WERI-Rb-1 (cell line): ENCODE data around the gene ARHGEF17.
A peak's percentile ranks its signal among the peaks of the same experiment; 100 is the strongest.

Experiments
- DNase-seq: peaks from one replicate; pipeline ENCODE4 v3.0.0-alpha.2; 2020
- H3K27ac ChIP-seq: fragments of 250-450 bp; sonication (Bioruptor Pico); 2 replicates; pipeline ENCODE4 v1.5.1; 2020; ENCODE audit warnings: mild to moderate bottlenecking, moderate library complexity
- H3K27me3 ChIP-seq: fragments of 250-450 bp; sonication (Bioruptor Pico); 2 replicates; pipeline ENCODE4 v1.5.1; 2021; ENCODE audit warnings: mild to moderate bottlenecking, low read depth, moderate library complexity; ENCODE audit not compliant: insufficient read depth, severe bottlenecking
- H3K36me3 ChIP-seq: fragments of 250-450 bp; sonication (Bioruptor Pico); 2 replicates; pipeline ENCODE4 v1.5.1; 2020; ENCODE audit warnings: mild to moderate bottlenecking, moderate library complexity
- H3K4me3 ChIP-seq: 2 replicates; pipeline ENCODE4 v1.5.1; 2011; ENCODE audit warnings: low read depth, mild to moderate bottlenecking, control low read depth, low read length
- H3K9me3 ChIP-seq: fragments of 250-450 bp; sonication (Bioruptor Pico); 2 replicates; pipeline ENCODE4 v1.5.1; 2021; ENCODE audit warnings: mild to moderate bottlenecking, moderate library complexity; ENCODE audit not compliant: severe bottlenecking
- TF ChIP-seq, protein P1 (sequence below): IDR thresholded peaks from 2 replicates; pipeline ENCODE4 v1.5.1; 2011; ENCODE audit warnings: low read depth, mild to moderate bottlenecking, control low read depth, inconsistent platforms, low read length

The ARHGEF17 gene

DNA sequence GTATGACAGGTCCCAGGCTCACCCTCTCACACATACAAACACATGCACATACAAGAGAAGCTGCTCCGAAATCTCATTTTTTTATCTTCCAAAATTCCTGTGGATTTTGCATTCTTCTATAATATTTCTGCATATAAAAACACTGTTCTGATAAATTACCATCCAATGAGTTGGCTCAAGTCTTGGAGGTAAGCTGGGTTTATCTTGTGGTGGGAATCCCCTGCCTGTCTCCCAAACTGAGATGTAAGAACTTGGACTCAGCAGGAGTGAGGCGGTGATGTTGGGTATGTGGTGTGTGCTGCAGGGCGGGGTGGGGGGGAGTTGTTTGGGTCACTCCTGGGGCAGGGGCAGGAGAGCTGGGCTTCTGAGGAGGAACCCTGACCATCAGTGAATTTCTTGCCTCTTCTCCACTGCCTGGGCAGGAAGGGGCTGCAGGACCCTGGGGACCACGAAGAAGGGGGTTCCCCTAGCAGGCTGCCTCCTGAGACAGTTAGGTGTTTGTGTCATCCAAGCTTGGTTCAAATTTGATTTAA, 42.7 kb upstream of the ARHGEF17 start:
- no peak for DNase-seq
- no peaks in the 10 kb centered on the region for H3K36me3 ChIP-seq
- H3K4me3 ChIP-seq, result no peak overlapping the region
- H3K27me3 ChIP-seq, result no peaks in the 10 kb centered on the region
- no peak overlapping the region for H3K27ac ChIP-seq
- no peaks in the 10 kb centered on the region for H3K9me3 ChIP-seq
- TF ChIP-seq, protein P1, sequence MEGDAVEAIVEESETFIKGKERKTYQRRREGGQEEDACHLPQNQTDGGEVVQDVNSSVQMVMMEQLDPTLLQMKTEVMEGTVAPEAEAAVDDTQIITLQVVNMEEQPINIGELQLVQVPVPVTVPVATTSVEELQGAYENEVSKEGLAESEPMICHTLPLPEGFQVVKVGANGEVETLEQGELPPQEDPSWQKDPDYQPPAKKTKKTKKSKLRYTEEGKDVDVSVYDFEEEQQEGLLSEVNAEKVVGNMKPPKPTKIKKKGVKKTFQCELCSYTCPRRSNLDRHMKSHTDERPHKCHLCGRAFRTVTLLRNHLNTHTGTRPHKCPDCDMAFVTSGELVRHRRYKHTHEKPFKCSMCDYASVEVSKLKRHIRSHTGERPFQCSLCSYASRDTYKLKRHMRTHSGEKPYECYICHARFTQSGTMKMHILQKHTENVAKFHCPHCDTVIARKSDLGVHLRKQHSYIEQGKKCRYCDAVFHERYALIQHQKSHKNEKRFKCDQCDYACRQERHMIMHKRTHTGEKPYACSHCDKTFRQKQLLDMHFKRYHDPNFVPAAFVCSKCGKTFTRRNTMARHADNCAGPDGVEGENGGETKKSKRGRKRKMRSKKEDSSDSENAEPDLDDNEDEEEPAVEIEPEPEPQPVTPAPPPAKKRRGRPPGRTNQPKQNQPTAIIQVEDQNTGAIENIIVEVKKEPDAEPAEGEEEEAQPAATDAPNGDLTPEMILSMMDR, result no peak

DNA sequence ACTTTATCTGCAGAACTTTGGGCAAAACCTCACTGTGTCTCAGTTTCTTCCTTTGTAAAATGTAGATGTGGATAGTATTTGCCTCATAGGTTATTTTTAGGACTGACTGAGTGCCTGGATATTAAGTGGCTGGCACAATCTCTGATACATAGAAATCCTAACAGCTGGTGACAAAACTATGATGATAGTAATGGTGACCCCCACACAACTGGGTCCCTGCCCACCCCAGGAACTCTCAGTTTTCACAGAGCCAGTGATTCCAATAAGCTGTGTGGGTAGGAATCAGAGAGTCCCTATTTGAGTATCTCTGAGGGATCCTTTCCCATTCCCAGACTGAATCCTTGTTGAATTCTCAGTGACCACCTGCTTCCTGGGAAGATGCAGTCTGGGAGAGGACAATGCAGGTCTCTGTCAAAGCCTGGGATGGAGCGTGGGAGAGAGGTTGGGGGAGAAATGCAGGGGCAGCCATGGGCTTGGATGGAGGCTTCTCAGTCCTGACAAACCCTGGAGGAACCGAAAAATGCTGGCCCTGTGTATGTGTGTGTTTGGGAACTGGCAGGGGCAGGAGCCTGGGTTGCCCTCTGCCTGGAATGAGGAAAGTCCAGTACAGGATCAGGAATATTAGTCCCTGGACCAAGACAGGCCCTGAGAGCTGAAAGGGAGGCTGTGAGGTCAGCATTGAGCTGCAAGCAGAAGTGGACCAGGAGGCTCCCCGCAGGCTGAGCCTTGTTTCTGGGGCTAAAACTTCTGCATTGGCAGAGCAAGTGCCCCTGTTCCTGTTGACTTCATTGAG, 42.0 kb upstream of the ARHGEF17 start:
- DNase-seq, result no peak
- no peaks in the 10 kb centered on the region for H3K9me3 ChIP-seq
- TF ChIP-seq, protein P1, result no peak
- no peak overlapping the region; the same call in 1 of the 2 replicates for H3K27ac ChIP-seq
- H3K36me3 ChIP-seq, result no peaks in the 10 kb centered on the region
- H3K4me3 ChIP-seq, result no peak overlapping the region
- H3K27me3 ChIP-seq, result no peaks in the 10 kb centered on the region

DNA sequence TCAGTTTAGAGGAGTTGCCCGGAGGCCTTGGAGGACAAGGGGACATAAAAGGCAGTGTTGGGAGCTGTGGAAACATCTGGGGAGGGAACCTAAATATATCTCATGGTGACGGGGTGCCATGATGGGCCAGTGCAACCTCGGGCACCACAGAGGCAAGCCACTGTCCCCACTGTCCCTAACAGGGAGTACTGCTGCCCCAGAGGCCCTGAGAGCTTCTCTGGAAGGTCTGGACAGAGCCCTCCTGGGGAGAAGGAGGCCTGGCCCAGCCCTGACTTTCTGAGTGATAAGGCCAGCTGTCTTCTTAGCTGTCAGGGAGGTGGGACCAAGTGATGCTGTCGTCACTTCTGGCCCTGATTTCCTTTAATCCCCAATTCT, 41.4 kb upstream of the ARHGEF17 start:
- TF ChIP-seq, protein P1, result no peak
- no peaks in the 10 kb centered on the region for H3K27me3 ChIP-seq
- H3K9me3 ChIP-seq, result no peaks in the 10 kb centered on the region
- H3K27ac ChIP-seq, result peak overlapping the region; percentile 43
- DNase-seq, result no peak
- no peak overlapping the region for H3K4me3 ChIP-seq
- H3K36me3 ChIP-seq, result no peaks in the 10 kb centered on the region

DNA sequence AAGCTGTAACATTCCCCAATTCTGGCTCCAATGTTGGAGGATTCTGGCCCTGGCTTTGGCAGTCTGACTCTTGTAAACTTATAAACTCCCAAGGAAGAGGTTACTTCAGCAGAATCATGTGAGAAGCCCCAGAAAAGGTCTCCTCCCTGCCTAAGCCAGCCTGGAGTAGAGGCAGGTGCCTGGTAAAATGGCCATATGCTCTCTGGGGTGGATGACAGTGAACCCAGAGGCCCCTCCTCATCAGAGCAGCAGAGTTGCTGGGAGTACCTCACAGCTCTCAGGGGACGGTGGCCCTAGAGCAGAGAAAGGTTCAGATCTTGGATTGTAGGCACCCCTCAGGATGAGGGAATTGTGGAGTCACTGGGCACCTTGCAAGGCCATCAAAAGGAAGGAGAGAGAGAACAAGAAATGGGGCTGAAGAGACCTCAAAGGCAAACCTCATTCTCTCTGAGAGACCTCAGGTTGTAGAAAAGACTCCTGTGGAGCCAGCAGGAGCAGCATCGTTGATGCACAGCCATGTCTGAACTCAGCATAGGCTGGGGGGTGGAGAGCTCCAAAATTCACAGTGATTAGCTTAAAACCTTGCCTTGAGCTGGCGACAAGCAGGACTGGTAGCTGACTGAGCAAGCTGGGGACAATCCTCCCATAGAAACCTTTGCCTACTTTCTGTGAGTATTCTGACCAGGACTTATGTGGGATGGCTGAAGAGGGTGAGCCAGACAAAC, 40.8 kb upstream of the ARHGEF17 start:
- DNase-seq, result no peak
- H3K27me3 ChIP-seq, result no peaks in the 10 kb centered on the region
- no peak overlapping the region for H3K4me3 ChIP-seq
- TF ChIP-seq, protein P1, result no peak
- peak overlapping the region; percentile 43 for H3K27ac ChIP-seq
- H3K36me3 ChIP-seq, result no peaks in the 10 kb centered on the region
- no peaks in the 10 kb centered on the region for H3K9me3 ChIP-seq

DNA sequence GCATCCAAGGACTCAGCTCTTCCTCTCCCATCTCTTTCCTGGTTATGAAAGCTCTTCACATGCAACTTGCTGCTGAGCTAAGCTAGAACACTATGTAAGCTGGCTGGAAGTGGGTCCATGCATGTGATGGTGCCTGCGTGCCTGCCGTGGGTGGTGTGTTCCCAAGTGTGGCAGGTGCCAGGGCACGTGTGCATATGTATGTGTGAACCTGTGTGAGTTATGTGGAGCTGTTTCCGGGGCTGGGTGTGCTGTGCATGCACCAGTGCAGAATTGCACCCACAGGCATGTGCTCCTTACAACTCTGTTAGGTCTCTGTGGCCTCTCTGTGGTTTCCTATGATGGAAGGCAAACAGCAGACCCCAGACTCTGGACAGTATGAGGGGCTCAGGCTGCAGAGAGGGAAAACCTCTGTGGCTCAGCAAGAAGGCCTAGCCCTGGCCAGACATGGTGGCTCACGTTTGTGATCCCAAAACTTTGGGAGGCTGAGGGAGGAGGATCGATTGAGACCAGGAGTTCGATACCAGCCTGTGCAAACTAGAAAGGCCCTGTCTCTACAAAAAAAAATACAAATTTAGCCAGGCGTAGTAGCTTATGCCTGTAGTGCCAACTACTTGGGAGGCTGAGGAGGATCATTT, 40.1 kb upstream of the ARHGEF17 start:
- DNase-seq, result no peak
- Histone ChIP-seq H3K36me3 (no peaks in the 10 kb centered on the region), H3K27me3 (no peaks in the 10 kb centered on the region), H3K27ac (no peak overlapping the region), H3K4me3 (no peak overlapping the region), H3K9me3 (no peaks in the 10 kb centered on the region)
- TF ChIP-seq, protein P1, result no peak
